SU-DHL-6 (cell line): Measurements from ENCODE around the gene KLHL36.

Experiments used
- CTCF ChIP-seq: fragments of 200-600 bp; sonication (generic); IDR thresholded peaks from one replicate; pipeline ENCODE4 v1.5.1; 2017; ENCODE audit warnings: antibody characterized with exemption, mild to moderate bottlenecking, low read length, moderate library complexity; ENCODE audit not compliant: insufficient read depth, poor library complexity, severe bottlenecking
- EZH2phosphoT487 ChIP-seq: fragments of 200-600 bp; sonication (generic), shearing (Covaris generic); conservative IDR thresholded peaks from 2 replicates; pipeline ENCODE4 v1.6.1; 2018; ENCODE audit warnings: mild to moderate bottlenecking, antibody characterized with exemption, low read length, moderate library complexity, mixed read lengths

- no peak for TF ChIP-seq CTCF
- TF ChIP-seq EZH2phosphoT487: no peak
Observed at GRCh38 chr16:84661418-84662060, 13.2 kb downstream of the KLHL36 start.
